Lower leg skin (tissue), 3 donors: ENCODE data around the gene AP2A1.

Experiments
- POLR2A ChIP-seq, 2 donors: fragments of 450-650 bp; IDR thresholded peaks; one replicate each; pipeline ENCODE4 v1.6.1; 2016 to 2017; ENCODE audit warnings: antibody characterized with exemption in 2 of 2, mild to moderate bottlenecking in 1 of 2, moderate library complexity in 1 of 2
- TF ChIP-seq, protein P1 (sequence below), 3 donors: fragments of 450-650 bp; IDR thresholded peaks; one replicate each; pipeline ENCODE4 v1.5.1; 2016; ENCODE audit warnings: antibody characterized with exemption in 3 of 3, mild to moderate bottlenecking in 3 of 3, moderate library complexity in 2 of 3

DNA sequence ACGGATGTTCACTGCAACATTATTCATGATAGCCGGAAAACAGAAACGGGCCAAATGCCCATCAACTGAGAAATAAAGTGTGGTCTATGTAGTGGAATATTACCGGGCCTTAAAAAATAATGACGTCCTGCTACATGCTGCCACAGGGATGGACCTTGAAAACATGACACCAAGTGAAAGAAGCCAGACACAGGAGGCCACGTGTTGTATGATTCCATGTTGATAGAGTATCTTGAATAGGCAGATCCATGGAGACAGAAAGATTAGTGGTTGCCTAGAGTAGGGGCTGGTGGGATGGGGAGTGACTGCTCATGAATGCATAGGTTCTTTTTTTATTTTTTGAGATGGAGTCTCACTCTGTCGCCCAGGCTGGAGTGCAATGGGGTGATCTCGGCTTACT lies 3.7 kb downstream of the AP2A1 start:
- TF ChIP-seq, protein P1, sequence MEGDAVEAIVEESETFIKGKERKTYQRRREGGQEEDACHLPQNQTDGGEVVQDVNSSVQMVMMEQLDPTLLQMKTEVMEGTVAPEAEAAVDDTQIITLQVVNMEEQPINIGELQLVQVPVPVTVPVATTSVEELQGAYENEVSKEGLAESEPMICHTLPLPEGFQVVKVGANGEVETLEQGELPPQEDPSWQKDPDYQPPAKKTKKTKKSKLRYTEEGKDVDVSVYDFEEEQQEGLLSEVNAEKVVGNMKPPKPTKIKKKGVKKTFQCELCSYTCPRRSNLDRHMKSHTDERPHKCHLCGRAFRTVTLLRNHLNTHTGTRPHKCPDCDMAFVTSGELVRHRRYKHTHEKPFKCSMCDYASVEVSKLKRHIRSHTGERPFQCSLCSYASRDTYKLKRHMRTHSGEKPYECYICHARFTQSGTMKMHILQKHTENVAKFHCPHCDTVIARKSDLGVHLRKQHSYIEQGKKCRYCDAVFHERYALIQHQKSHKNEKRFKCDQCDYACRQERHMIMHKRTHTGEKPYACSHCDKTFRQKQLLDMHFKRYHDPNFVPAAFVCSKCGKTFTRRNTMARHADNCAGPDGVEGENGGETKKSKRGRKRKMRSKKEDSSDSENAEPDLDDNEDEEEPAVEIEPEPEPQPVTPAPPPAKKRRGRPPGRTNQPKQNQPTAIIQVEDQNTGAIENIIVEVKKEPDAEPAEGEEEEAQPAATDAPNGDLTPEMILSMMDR (IDR thresholded peaks at IDR 0.05): no peak
- TF ChIP-seq POLR2A (IDR thresholded peaks at IDR 0.05): no peak
